Stimulated activated CD8-positive, alpha-beta memory T cell treated with anti-CD3 and anti-CD28 coated beads, Interleukin-7, amount 100 ng/mL, for 4 hours (primary cell): ENCODE measurements around the gene CCND2.

Experiments
- DNase-seq, 2 donors: peaks; one replicate each; pipeline ENCODE4 v3.0.0-alpha.2; 2020; ENCODE audit warnings: low read depth in 2 of 2

CCND2 gene

DNA sequence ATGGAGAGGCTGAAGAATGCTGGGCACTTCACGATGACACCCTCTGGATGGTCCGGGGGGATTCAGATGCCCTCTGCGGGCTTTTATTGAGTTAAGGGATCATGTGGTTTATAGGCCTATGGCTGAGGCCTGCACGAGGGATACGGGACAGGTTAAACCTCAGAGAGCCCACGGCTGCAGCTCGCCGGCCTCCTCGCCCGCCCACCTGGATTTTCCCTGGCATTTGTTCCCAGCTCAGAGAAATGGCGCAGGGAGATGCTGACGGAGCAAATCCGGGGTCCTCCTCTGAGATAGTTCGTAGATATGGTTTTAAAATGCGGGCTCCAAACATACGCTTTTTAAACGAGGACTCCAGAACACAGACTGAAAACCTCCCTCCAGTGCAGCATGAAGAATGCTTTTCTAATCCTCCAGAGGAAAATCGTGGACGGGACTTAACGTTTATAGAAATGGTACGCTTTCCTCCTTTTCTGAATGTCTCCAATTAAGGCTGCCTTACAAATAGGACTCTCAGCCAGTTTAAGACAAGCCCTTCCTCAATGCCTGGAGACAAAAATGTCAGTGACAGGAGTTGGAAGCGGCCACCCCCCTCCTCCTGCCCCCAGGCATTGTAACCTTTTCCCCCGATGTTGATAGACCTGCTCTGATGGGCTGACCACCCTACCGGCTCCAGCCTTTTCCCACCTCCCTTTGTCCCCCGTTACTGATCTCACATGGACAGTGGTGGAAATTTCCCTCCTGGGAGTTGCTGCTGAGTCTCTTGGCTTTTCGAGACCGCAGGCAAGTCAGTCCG is 16.6 kb downstream of the CCND2 start:
- DNase-seq = no peak

DNA sequence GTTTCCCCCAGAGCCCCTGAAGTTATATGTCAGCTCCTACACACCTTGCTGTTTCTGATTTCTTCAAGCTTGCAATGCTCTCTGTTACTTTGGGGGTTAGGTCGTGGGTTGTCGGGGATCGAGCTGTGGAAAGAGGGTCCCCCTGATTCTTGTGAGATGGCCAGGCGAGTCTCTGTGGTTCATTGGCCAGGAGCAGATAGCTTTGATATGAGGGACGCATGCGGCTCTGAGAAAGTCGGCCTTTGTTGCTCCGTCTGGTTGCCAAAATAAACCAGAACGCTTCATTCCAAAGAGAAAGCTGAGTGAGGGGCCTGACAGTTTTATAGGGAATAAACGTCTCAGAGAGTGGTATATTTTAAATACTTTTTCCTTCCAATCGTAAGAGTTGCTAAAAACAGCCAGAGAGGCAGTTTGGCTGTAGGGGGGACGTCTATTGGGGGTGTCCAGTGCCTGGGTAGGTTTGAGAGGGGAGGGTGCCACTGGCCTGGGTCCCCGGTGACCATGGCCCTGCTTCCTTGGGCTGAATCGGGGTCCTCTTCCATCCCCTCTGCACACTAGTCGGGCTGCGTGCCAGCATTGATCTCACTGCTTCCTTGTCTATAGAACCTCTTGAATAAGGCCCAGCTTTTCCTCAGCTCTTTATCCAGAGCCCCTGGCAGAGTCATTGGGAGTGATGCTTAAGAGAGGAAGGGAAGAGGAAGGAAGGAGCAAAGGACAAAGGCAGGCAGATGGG is 18.9 kb downstream of the CCND2 start:
- no peak for DNase-seq

DNA sequence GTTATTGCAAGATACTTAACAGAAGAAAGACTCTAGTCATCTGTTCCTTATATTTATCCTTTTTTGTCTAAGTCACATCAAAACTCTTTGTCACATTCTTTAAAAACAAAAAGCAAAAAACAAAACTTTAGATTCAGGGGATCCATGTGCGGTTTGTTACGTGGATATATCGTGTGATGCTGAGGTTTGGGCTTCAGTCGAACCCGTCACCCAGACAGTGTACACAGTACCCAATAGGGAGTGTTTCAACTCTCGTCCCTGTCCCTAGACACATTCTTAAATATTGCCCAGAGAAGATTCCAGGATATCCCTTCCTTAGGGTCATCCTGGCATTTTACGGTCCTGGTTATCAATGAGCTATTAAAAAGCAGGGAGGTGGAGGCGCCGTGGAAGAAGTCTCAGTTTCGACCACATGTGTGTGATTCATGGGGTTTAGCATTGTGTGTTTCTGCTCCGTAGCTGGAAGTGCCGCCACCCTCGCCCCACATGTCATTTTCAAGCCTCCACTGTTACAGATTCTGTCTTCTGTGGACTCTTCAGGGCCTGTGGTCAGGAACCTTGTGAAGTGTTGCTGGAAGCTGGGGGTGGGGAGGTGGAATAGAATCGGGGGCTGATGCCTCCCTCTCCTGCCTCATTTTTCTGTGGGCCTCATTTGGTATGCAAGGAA is 19.9 kb downstream of the CCND2 start:
- peak; percentile 31 to 41 for DNase-seq

DNA sequence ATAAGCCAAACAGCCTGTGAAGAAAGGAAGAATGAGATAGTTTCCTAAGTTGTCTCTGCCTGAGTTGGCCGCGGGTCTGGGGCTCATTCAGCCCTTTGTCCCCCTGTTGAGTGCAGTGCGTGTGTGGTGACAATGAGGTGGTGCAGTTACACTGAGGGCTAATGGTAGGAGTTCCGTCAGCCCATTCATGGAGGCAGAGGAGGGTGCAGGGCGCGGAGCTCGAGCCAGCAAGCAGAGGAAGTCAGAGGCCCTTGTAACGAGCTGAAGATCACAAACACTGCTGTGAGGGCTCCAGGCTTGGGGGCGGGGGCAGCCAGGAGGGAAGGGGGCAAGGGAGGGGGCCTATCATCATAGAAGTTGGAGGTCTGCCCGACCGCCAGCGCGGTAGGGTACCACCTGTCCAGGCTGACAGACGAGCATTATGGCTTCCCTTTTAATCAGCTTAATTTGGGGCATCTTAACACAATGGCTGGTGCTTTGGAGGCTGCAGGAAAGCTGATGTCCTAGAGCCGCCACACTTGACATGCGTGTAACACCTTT is 20.5 kb downstream of the CCND2 start:
- no peak for DNase-seq

DNA sequence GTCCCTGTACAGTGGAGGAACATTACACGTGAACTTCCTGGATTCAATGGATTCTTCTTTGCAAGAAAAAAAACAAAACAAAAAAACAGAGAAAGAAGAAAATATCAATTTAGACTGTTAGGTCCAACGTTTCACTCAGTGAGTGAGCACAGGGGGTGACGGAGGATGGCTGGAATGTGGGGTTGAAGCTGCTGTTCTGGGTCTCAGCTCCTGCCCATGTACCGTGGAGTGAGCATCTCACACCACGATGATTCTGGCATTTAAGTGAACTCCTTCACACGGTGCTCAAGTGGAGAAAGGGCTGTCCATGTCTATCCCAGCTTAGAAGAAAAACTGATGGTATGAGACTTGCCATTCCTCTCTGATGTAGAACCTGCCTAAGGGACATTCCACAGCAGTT is 23.2 kb downstream of the CCND2 start:
- no peak for DNase-seq

DNA sequence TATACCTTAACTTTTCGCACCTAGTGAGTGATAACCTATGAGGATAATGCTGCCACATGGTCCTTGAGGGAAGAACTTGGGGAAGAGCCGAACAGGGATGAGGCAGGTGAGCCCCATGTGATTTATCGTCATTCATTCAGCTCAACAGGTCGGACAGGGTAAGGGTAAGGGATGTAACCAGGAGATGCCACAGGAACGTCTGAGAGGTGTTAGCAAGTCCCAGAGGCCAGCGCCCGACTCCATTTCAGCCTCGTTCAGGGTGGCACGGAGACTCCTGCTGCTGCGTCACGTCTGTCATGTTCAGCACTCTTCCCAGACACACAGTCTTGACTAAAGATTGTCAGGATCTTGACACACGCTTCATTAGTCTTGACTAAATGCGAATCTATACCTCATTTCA is 24.1 kb downstream of the CCND2 start:
- no peak for DNase-seq

DNA sequence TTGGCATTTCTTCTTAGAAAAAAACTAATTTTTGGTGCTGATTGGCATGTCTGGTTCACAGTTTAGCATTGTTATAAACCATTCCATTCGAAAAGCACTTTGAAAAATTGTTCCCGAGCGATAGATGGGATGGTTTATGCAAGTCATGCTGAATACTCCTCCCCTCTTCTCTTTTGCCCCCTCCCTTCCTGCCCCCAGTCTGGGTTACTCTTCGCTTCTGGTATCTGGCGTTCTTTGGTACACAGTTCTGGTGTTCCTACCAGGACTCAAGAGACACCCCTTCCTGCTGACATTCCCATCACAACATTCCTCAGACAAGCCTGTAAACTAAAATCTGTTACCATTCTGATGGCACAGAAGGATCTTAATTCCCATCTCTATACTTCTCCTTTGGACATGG is 27.3 kb downstream of the CCND2 start:
- no peak for DNase-seq

DNA sequence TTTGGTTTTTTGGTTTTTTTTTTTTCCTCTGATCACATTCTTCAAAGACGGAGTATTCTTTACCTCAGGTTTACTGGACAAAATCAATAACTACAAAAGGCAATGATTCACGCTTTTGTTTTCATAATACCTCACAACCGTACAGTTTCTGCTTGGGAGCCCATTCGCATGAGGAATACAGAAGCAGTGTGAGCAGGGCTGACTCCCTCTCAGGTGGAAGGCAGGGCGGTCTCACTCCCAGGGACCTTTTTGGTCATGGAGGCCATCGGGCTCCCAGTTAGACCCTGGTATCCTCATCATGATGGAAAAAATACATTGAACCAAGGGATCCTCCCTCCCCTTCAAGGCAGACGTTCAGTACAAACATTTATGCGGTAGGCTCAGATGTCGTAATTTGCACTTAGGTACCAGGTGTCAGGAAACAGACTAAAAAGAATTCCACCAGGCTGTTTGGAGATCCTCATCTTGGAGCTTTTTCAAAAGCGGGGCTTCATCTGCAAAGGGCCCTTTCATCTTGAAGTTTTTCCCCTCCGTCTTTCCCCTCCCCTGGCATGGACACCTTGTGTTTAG is 28.5 kb downstream of the CCND2 start:
- no peak for DNase-seq

DNA sequence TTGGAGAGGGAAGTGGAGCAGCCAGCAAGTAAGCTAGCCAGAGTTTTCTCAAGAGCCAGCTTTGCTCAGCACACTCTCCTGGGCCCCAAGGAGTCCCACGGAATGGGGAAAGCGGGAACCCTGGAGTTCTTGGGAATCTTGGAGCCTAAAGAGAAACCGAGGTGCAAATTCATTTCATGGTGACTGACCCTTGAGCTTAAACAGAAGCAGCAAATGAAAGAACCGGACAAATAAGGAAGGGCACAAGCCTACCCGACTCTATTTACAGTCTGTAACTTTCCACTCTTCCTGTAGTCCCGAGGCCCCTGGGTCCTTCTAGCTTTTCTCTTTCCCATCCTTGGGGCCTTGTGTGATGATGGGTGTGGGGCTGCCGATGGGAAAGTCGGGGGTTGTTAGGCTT is 29.3 kb downstream of the CCND2 start:
- DNase-seq = no peak

DNA sequence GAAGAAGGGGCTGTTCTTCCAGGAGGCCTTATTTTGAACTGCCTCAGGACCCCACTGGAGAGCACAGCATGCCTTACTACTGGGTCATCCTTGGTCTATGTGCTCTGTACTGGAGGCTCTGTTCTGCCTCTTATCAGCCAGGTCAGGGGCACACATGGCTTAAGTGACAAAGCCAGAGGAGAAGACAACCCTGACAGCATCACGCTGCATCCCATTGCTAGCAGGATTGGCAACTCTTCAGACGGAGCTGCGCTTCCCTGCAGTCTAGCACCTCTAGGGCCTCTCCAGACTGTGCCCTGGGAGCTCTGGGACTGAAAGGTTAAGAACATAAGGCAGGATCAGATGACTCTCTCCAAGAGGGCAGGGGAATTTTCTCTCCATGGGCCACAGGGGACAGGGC is 30.2 kb downstream of the CCND2 start:
- no peak for DNase-seq

DNA sequence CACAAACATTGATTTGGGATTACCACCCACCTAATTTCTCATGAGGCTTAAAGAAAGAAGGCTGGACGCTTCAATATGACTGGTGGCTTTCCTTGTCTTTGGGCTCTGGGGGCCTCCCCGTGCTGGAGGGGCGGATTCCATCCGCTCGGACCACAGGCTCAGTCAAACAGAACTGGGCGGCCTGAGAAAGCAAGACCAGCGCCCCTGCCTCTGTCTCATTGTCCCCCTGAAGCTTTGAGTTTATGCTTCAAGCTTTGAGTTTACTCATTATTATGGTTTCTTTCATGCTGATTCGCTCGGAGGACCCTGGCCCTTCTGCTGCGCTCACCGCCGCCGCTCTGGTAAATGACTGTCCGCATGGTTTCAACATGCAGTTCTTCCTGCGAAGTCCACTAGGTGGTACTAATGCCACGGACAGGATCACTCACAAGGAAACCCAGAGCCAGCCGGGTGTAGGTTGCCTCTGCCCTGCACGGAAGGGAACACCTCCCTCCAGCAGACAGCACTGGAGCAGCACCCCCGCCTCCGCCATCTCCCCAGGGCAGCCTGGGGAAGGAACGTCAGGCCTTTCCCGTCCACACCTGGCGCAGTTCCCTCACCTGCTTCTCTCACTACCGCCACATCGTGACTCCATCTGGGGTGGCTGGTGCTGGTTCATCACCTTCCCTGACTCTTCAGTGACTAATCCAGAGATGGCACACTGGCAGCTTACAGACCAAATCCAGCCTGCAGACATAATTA is 34.2 kb downstream of the CCND2 start:
- DNase-seq = no peak

DNA sequence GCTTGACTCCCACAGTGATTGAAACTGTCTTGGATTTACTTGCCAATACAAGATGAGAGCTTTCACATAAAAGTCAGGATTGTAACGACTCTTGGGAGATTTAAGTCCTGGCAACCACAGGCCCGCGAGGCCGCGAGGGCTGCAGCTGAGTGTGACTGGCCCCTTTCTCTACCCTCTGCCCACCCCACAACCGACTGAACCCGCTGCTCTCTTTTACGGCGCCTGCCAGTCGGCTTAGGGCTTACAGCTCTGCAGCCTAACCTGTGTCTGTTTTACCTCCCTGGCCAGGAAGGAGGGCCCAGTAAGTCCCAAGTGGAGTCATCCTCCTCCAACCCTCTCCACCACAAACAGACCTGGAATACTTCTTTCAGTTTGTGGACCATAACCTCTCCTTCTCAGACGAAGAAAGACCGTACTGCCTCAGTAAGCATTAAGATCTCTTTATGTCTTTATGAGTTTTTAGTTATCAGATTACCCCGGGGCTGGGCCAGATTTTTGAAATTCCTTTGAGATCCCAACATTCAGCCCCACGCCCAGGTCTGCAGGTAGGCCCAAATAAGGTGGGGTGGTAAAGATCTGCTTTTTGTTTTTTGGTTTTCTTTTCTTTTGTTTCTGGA is 34.9 kb downstream of the CCND2 start:
- no peak for DNase-seq

DNA sequence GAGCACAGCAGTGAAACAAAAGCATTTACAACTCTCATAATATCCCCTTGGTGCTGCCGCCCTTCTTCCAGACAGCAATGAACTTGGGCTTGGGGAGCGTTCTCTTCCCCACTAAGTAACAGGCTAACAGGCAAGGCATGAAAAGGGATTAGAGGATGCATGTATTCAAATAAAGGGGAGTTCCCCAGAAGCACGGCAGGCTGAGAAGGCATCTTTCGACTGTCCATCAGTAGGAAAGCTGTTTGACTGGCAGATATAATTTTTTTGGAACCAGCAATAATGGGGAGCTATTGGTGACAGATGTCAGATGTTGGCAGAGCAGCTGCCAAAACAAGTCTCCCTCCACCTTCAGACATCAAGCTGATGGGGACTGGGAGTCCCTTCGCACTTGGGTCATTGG is 38.2 kb downstream of the CCND2 start:
- DNase-seq = no peak

DNA sequence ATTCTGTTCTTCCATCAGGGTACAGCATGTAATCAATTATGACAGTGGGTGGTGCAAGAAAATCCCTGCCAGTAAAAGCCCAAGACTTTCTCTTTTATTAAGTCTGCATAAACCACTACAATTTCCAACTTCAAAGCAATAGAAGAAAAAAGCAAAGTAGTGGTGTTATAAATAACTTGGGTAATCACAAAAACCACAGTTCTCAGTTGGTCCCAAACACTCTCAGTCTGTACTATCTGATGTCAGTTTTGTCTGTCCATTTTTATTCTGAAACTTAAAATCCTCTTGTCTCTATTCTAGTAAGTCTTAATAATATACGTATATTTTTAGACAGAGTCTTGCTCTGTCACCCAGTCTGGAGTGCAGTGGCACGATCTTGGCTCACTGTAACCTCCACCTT is 38.7 kb downstream of the CCND2 start:
- no peak for DNase-seq

DNA sequence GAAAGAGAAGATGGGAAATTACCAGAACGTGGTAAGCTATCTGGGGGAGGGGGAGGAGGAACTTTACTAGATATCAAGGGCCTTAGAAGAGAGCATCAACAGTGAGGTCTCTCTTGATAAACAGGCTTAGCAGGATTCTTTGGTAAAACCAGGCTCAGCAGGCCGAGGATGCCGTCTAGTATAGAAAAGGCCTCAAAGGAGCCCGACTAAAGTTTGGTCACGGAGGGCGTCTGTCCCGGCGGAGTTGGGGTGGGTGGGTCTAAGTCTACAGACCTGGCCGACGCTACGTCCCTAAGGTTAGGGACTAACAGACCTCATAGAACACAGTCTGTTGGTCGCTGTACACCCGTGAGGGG is 46.9 kb downstream of the CCND2 start:
- no peak for DNase-seq

DNA sequence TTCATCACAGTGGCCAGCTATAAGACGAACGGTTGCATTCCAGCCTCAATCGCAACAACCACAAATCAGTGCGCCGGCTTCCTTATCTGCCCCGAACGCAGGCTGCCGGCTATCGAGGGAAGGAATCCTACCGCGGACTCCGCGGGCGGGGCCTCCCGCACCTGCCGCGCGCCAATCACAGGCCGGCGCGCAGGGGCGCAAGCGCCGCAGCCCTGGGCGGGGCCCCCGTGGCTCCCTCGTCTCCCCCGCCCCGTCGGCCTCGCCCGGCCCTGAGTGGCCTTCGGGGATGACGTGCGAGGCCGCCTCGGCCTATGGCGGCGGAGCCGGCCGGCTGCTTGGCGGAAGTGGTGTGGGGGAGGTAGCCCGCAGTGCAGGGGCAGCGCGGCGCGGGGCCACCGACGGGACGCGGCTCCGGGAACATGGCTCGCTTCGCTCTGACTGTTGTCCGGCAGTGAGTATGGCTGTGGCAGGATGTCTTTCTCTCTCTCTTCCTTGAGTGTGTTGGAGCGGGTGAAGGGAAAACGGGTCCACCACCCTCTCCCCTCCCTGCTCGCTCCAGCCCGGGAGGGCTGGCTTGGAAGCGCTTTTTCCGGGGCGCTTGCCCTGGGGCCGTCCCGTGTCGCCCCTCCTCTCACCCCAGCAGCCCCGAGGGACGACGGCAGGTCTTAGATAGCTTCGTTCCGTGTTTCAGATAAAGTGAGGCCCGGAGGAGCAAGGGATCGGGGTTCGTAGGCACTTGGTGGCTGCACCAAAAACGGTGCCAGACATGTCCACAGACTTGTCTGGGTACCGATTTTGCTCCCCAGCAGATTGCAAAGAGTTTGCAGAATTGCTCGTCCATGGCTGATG is 47.5 kb downstream of the CCND2 start, which contains the start of gene TIGAR:
TIGAR (plus strand) TSS at position 361 of the 849 bp plus-strand sequence; CDS start at position 420, 59 bp downstream.
- peak; percentile 73 to 92 for DNase-seq

DNA sequence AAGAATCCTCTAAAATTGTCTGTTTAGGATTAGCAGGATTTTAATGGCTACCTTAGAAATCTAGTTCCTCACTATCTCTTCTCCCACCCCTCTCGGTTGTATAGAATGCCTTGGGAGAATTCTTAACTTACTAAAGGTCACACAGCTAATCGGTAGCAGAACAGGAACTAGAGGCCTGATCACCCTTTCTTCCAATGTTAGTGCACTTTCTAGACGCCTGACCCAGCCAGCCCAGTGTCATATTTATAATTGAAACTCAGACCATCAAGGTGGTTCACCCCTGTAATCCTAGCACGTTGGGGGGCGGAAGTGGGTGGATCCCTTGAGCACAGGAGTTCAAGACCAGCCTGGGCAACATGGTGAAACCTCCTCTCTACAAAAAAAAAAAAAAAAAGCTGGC is 49.2 kb downstream of the CCND2 start:
- no peak for DNase-seq
